HCEC 1CT (cell line): ENCODE results near the gene MOGAT3.

ENCODE experiments used
- DNase-seq: peaks from one replicate; pipeline ENCODE4 v3.0.0-alpha.2; 2017

Gene MOGAT3

DNA sequence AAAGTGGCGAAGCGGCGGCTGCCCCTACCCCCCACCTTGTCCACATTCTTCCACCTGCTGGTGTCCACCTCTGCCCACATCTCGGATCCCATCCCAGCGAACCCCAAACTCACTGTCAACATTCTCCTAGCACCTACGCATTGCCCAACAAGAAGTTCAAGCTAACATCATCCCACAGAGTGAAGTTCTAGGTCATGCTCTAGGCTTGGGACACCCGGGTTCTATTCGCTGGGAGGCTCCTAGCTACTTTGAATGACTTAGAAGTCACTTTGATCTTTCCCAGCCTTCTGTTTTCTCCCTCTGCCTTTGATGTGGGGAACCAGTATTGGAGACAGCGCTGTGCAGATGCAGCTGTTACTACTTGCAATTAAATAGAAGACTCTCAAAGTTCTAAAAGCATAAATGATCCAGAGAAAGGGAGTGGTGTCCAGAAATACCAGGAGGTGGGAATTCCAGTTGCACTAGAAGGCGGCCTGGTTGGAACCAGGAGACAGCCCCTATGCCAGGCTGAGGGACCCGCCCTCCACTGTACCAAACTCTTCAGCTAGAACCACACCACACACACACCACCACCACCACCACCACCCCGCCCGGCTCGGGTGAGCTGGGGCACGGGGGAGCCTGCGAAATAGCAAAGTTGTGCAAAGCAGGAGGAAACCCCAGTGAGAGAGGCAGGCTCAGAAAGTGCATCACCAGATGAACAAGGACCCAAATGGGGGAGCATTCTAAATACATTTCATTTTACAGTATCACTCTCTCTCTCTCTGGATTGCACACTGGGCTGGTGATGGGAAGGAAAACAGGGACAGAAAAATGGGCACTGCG, 30.0 kb downstream of the MOGAT3 start:
- no peak for DNase-seq

DNA sequence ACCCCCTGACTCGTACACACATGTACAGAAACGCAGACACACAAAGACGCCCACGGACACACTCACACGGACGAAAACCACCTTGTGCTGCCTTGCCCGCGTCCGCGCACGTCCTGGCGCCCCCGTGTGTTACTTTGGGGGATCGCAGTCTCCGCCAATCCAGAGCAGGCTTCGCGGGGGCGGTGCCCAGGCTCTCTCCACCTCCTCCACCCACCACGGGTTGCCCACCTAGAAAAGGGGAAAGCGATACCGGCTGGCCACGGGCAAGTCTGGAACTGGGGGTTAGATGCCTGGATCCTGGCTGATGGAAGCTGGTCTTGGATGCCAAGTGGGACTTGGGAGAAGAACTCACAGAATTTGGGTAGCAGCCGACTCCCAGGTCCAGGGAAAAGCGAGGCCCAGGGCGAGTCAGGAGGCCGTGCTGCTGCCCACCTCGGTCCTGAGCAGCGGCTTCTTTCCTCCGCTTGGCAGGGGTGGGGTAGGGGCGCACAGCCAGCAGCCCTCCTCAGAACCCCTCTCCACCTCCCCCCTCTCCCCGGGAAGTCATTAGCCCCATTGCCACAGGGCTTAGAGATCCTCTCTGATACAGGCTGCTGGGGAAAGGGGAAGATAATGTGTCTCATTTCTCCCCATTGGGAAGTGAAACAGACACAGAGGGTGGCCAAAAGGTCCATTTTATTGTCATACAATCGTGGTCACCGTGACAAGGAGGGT, 30.8 kb downstream of the MOGAT3 start:
- peak; percentile 47 for DNase-seq

- no peak for DNase-seq
These were observed 31.6 kb downstream of the MOGAT3 start for GRCh38 chr7:101169110-101169837.

- DNase-seq, result no peak
These were observed 32.3 kb downstream of the MOGAT3 start for GRCh38 chr7:101168412-101169049.

DNA sequence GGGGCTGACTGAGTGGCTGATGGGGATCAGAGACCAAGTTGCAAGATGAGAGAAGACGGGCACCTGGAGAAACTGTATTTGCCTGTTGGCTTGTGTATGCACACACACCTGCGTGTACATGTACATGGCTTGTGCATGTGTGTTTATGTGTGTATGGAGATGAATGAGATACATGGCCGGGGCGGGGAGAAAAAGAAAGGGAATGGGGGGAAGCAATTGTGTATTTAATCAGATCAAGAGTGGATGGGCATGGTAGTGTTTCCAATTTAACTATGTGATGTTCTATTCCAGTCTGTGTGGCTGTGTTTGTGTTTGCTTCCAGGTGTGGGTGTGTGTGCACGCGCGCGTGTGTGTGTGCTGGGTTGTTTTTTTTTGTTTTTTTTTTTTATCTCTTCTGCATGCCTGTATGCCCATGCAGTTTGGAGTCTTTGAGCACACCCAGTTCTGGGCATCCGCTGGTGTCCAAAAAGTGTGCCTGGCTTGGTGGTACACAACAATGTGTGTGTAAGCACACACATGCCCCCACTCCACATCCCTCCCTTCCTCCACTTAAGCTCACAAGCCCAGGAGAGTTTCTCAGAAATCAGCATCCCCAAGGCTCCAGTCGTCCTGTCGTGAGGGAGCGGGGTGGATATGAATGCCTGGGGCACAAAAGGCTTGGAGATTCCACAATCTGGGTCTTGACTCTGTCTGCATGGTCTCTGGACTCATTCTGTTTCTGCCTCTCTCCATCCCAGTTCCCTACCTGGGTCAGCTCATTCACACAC, 33.0 kb downstream of the MOGAT3 start:
- no peak for DNase-seq

- no peak for DNase-seq
These were observed 33.8 kb downstream of the MOGAT3 start for GRCh38 chr7:101166909-101167644.

DNA sequence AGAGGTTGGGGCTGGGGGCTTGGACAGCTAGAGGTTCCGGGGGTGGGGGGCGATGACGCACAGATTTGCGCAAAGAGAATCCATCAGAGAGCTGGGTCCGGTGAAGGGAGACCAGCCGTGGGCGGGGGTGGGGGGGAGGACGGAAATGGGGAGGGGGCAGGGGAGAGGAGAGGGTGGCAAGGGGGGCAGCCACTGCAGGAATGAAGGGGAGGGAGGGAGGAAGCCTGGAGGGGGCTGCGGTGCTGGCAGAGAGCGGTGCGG, 34.3 kb downstream of the MOGAT3 start:
- DNase-seq, result no peak

- no peak for DNase-seq
These were observed 34.7 kb downstream of the MOGAT3 start for GRCh38 chr7:101165958-101166647.

GRCh38 chr7:101165075-101165957, 35.5 kb downstream of the MOGAT3 start, which contains the start of gene VGF:
Gene VGF, minus strand, starts transcription at chr7:101165569. Its CDS starts 726 bp downstream, at chr7:101164843.
- DNase-seq, result peak; percentile 95

- DNase-seq, result peak; percentile 39
These were observed 36.6 kb downstream of the MOGAT3 start for GRCh38 chr7:101164071-101164840.

DNA sequence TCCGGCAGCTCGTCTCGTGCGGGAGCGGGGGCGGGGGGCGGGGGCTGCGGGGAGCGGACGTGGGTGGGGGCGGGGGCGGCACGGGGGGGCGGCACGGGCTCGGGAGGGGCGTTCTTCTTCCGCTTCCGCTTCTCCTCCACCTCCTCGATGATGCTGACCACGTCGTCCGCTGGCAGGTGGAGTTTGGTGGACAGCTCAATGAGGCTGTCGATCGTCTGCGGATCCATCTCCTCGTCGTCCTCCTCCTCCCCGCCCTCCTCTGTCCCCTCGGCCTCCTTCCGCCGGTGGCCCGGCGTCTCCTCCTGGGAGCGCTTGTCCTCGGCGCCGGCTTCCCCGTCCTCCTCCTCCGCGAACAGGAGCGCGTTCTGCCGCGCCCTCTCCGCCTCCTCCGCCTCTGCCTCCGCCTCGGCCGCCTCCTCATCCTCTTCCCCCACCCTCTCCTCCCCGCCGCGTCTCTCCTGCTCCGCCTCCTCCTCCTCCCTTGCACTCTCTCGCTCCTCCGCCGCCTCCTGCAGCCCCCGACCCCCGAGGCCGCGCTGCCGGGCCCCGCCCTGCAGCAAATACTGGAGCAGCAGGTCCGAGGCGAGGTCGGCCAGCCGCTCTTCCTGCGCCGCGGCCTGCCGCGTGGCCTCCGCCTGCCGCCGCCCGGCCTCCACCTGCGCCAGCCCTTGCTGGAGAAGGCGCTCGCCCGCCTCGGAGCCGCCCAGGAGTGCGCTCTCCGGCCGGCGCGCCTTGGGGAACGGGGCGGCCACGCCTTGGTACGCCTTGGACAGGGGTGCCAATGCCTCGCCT, 37.4 kb downstream of the MOGAT3 start:
- DNase-seq, result peak; percentile 38

- DNase-seq, result peak; percentile 63
These were observed 38.1 kb downstream of the MOGAT3 start for GRCh38 chr7:101162551-101163278.

DNA sequence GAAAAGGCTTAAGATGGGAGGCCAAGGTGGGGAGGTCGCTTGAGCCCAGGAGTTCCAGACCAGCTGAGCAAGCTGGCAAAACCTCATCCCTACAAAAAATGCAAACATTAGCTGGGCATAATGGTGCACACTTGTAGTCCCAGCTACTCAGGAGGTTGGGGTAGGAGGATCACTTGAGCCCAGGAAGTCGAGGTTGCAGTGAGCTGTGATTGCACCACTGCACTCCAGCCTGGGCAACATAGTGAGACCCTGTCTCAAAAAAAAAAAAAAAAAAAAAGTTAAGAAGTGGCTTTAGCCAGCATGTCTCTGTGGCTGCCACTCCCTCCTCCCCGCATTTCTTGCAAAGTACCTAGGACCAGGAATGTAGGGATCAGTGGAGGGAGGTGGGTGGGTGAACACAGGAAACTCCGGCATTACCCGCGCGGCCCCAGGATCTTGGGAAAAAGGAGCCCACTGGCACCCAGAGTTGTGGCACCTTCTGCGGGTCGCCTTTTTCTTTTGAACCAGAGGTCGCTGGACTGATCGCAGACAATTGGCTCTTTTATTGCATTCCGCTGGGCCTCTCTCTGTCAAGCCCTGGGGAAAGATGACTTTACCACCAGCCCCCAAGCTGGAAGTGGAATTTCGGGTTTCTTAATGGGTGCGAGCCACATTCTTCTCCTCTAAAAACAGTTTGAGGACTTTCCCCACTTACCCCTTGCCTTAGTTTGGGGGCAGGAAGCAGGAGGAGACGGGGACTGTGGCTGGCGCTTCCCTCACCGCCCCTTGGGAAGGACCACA, 39.0 kb downstream of the MOGAT3 start:
- DNase-seq, result no peak

DNA sequence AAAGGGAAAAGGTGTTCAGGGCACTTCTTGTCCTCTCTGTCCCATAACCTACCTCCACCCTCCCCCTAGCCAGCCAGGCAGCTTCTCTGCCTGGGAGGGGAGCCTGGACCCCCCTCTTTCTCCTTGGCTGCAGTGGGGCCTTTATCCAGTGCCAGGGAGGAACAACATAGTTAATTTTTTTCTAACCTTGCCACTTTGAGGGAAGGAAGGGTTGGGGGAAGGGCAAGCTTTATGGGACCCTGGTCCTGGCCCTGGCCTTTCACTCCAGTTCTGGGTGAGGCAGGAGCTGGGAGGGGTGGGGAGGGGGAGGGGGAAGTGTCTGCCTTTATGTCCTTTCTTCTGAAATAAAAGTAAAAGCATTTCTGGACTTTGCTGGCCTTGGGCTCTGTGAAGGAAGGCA, 39.9 kb downstream of the MOGAT3 start:
- no peak for DNase-seq

GRCh38 chr7:101159696-101160674, 40.9 kb downstream of the MOGAT3 start:
- no peak for DNase-seq
